Stimulated activated CD8-positive, alpha-beta memory T cell treated with anti-CD3 and anti-CD28 coated beads, Interleukin-4, amount 100 ng/mL, for 4 hours (primary cell): ENCODE data around the gene TRPC4AP.

ENCODE experiments used
- DNase-seq, 2 donors: peaks; one replicate each; pipeline ENCODE4 v3.0.0-alpha.2; 2020; ENCODE audit warnings: low read depth in 2 of 2, low spot score in 1 of 2

Gene TRPC4AP

DNA sequence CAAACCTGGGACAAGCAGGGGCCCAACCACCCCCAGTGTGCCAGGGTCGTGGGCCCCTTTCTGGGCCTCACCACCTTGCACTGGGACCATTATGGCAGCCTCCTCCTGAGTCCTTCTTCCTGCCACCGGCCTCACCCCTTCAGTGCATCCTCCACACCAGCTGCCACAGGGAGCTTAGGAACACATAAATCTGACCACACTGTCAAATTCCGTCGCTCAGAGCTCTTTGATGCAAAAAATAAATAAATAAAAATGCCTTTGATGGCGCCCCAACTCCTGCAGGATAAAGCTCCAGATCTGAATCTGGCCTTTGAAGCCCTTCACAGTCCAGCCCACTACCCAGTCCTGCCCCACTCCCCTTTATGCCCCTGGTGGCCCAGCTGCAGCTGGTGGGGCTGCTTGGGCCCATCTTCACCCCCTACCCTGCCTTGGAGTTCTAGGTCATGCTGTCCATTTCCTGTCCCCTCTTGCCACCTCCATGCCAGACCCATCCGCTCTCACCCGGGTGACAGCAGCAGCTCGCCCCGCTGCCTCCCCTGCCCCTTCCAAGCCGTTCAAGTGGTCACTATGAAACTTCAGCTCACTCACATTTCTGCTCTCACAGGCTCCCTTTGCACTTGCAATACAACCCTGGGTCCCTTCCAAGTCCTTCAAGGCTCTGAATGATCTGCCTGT lies 120.9 kb downstream of the TRPC4AP start:
- no peak for DNase-seq

DNA sequence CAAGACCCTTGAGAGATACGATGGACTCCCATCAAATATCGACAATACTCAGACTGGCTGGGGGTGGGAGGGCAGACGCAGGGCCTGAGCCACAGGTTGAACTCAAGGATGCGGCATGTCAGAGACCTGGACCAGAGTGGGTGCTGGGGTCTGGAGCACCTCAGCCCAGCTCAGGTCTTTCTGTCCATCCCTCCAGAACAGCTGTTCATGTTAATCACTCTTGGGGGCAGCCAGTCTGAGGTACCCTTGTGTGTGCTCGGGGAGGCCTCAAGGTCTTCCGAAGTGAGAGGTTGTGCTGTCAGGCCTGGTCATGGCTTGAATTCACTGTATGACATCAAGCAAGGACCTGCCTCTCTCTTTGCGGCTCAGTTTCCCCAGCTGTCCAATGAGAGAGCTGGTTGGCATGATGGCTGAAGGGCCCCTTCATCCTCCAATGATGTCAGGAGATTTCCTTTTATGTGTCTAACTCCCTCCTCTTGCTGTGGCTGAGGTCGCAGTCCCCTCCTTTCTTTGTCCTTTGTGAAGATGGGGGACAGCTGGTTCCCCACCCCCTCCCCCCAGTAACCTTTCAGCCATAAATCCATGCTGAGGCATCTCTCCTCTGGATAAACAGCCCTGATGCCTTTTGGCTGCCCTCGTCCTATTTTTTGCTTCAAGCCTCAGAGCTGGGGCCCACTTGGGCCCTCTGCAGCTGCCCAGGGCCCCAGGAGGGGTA lies 121.6 kb downstream of the TRPC4AP start:
- no peak for DNase-seq

DNA sequence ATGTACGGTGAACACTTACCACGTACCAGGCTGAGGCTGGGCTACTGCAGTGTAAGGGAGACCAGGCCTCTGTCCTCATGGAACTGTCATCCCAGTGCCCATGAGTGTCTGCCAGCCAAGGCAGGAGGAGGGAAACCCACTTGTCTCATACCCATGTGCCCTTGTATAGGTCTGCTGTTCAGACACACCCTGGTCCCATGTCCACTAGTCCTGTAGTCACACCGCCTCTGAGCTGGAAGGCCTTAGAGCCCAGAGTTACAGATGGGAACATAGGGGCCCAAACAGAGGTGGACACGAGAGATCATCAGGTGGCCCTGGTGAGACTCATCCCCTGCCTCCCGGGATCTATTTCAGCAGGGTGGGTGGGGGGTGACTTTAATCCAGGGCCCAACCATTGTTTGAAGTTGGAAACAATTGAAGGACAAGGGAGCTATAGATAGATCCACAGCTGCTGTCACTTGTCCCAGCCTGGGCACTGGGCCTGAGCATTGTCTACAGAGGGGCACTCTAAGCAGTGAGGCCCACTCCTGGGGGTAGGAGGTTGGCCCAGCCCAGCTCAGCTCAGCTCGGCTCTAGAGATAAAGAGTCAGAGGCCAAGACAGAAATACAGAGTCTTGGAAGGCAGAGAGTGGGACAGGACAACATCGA lies 122.3 kb downstream of the TRPC4AP start:
- DNase-seq = no peak

DNA sequence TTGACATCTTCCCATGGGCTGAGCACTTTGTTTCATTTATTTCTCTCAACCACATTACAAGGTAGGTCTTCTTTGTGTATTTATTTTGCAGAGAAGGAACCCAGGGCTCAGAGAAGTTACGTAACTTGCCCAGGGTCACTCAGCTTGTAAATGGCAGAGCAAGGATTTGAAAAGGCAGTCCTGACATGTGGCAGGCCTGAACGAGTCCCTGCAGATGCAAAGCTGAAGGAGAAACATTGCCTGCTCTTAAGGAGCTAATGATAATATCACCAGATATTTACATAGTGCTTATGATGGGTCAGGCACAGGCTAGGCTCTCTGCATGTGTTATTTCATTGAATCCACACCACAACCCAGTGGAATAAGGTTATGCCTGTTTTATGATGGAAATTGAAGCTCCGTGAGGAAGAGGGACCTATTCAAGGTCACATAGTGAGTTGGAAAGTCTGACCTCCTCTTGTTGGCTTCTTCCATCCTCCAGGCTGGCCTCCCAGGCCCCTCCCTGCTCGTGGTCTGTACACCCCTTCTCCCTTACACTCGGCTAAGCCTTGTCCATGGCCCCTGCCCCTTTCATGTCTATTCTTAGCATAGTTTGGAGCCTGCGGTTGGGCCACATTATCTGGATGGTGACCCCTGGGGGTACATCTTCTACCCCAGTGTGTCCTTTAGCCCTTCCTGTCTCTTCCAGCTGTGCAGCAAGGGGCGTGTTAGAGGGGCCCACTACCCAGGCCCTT lies 124.4 kb downstream of the TRPC4AP start:
- no peak for DNase-seq

DNA sequence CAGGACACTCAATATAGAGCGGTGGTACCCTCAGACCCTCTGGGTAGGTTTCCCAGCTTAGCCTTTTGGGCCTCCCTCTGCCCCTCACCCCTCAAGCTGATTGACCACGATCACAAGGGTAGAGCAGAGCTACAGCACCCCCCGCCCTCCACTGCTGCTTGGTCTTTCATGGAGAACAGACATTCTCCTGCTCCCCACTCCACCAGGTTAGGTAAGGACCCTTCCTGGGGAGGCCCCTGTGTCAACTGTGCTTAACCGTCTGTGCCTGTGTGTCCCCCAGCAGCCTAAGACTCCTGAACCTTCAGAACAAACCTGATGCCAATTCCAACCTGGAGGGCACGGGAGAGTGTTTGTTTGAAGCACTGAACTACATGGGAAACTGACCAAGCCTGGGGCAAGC lies 125.2 kb downstream of the TRPC4AP start:
- DNase-seq = no peak

DNA sequence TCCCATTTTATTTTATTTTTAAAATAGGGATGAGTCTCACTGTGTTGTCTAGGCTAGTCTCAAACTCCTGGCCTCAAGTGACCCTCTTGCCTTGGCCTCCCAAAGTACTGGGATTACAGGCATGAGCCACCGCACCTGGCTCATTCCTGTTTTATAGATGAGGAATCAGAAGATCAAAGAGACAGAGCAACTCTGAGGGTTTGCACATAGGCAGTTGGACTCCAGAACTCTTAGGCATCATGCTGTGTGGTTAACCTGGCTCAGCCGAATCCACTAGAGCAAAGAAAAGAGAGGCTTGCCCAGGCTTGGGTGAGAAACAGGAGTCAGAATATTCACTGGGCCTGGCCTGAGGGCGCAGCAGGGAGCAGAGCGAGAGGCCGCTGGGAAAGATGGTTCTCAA lies 127.6 kb downstream of the TRPC4AP start:
- no peak for DNase-seq

DNA sequence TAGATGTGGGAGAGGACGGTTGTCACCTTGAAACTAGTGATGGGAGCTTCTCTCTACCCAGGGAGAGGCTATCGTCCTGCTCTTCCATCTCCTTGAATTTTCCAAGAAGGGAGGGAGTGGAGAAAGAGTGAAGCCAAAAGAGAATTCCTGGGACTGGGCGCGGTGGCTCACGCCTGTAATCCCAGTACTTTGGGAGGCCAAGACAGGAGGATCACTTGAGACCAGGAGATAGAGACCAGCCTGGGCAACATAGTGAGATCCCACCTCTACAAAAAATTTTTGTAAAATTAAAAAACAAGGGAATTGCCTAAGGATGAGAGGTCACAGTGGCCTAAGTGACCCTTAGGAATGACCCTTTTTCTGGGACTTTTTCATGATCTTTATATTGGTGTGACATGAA lies 128.1 kb downstream of the TRPC4AP start:
- DNase-seq = no peak

DNA sequence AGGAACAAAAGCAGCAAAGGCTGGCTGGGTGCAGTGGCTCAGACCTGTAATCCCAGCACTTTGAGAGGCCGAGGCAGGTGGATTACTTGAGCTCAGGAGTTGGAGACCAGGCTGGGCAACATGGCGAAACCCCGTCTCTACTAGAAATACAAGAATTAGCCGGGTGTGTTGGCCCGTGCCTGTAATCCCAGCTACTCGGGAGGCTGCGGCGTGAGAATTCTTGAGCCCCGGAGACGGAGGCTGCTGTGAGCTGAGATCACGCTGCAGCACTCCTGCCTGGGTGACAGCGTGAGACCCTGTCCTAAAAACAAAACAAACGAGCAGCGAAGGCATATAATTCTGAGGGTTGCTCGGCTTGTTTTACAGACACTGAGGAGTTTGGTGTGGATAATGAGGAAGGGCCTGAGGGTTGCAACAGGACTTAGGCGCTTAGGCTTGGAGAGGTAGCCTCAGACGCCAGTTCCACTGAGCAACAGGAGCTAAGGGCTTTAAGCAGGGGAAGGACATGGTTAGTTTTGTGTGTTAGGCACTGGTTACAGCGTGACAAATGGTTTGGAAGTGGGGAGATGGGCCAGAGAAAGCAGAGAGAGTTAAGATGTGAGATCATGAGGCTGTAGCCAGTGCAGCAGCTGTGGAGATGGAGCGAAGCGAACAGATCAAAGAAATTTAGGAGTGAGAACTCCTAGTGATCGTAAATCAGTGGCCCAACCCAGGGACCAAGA lies 135.7 kb downstream of the TRPC4AP start:
- DNase-seq = no peak

DNA sequence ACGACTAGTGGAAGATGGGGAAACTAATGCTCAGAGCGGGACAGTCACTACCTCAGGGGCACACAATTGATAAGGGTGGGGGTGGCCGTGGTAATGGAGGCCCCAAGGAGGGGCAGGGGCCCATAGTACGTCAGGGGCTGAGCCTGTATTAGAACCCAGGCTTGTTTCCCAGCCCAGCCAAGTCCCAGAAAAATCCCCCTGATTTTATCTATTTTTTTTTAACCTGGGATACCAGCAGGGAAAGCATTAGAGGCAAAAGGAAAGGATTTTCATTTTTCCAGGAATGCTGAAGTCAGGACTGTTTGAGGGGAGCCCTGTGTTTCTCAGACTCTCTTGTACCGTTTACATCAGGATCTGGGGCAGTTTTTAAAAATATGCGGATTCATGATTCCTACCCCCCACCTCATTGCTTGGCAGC lies 136.6 kb downstream of the TRPC4AP start:
- no peak for DNase-seq

DNA sequence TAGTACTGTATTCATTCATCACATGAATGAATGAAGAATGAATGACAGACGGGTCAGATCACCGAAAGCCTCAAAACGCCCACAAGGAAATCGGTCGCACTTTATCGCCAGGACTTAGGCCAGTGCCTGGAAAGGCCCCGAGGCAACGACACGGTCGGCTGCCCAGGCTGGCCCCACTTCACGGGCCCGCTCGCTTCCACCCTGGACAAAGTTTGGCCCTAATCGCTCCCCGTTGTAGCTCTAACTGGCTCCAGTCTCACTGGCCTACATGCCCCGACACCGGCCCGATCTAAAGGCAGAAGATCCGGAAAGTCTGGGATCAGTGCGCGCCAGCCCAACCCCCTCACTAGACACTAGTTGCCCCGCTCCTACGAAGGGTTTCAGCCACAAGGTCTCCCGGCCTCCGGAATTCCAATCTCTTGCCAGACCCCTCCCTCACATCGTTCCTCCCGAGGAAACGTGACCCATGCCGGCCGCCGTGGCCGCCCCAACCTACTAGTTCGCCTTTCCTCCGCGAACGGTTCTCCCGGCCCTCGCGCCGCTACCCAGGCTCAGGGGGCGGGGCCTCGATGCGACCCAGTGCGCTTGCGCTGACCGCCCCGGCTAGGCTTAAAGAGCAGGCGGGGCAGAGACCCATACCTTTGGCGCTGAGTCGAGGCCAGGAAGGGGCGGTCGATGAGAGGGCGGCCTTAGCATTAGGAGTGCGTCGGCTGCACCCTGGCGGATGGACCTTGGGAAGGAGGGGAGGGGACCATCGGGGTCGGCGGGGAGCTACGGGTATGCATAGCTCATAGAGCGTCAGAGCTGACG lies 137.2 kb downstream of the TRPC4AP start, which contains the start of the genes GSS and MYH7B:
TSS of gene GSS (minus strand) at position 576 of the 810 bp plus-strand sequence. CDS start 3,954 bp downstream, outside the sequence.
TSS of gene MYH7B (plus strand) at position 638 of the 810 bp plus-strand sequence. CDS start 22,138 bp downstream, outside the sequence.
- DNase-seq = peak; percentile 89 to 97

DNA sequence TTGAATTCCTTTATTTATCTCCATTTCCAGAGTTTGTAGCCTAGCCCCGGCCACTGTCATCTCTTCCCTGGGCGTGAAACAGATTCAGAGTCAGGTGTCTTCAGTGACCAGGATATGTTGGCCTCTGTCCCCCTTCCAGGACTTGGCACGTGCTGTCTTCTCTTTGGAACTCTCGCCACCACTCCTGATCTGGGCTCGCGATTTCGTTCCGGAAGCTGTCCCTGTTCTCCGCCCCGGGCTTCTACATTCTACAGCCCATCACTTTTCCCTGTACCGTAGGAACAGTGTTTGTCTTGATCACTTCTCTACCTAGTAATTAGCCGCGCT lies 137.7 kb downstream of the TRPC4AP start:
- no peak for DNase-seq

DNA sequence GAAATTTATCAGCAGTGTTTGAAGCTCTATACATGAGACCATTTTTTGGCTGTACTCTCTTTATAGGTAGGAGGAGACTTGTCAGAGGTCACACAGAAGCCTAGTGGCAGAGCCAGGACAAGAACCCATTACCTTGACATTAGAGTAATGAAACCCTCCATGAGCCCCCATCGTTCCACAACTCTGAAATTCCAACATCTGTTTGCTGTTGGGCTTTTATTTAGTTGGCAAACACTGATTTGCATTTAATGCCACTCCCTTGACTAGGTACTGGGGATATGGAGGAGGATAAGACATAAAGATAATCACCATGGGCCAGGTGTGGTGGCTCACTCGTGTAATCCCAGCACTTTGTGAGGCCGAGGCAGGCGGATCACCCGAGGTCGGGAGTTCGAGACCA lies 138.6 kb downstream of the TRPC4AP start:
- no peak for DNase-seq

DNA sequence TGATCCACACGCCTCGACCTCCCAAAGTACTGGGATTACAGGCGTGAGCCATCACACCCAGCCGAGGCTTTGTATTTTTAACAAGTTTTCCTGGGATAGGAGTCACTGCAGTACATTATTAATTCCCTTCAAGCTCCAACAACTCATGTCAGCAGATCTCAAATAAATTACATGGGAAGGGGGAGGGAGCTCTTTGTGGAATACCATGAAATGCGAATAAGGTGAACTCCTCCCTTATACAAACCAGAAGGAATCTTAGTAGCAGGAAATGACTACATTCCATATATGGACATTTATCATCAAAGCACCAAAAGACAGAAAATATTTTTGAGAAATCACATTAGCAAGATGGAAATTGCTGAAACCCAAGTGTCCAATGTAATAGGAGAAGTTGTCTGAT lies 139.9 kb downstream of the TRPC4AP start:
- DNase-seq = no peak
